Uterus (tissue), 2 donors: ENCODE data around the gene TRPT1.

Experiments used
- POLR2A ChIP-seq, 2 donors: fragments of 450-650 bp; IDR thresholded peaks; one replicate each; pipeline ENCODE4 v1.6.1; 2016; ENCODE audit warnings: antibody characterized with exemption in 2 of 2, mild to moderate bottlenecking in 1 of 2, moderate library complexity in 1 of 2
- TF ChIP-seq, protein P1 (sequence below), 4 experiments: fragments of 200-600 bp in 2 of 4; fragments of 450-650 bp in 2 of 4; sonication (generic) in 2 of 4; IDR thresholded peaks; one replicate each; pipeline ENCODE4 v1.5.1; 2016 to 2019; ENCODE audit warnings: antibody characterized with exemption in 4 of 4, mild to moderate bottlenecking in 2 of 4, moderate library complexity in 1 of 4

DNA sequence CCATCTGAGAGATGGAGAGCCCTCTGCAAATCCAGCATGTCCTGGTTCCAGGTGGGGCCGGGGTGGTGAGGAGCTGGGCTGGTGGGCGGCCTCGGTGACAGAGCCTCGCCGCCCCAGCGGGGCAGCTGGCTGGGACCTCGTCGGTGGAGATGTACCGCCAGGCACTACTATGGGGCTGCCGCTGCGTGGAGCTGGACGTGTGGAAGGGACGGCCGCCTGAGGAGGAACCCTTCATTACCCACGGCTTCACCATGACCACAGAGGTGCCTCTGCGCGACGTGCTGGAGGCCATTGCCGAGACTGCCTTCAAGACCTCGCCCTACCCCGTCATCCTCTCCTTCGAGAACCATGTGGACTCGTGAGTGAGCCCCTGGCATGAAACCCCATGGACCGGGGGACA, 32.4 kb upstream of the TRPT1 start:
- TF ChIP-seq, protein P1, sequence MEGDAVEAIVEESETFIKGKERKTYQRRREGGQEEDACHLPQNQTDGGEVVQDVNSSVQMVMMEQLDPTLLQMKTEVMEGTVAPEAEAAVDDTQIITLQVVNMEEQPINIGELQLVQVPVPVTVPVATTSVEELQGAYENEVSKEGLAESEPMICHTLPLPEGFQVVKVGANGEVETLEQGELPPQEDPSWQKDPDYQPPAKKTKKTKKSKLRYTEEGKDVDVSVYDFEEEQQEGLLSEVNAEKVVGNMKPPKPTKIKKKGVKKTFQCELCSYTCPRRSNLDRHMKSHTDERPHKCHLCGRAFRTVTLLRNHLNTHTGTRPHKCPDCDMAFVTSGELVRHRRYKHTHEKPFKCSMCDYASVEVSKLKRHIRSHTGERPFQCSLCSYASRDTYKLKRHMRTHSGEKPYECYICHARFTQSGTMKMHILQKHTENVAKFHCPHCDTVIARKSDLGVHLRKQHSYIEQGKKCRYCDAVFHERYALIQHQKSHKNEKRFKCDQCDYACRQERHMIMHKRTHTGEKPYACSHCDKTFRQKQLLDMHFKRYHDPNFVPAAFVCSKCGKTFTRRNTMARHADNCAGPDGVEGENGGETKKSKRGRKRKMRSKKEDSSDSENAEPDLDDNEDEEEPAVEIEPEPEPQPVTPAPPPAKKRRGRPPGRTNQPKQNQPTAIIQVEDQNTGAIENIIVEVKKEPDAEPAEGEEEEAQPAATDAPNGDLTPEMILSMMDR (IDR thresholded peaks at IDR 0.05) = no peak
- TF ChIP-seq POLR2A (IDR thresholded peaks at IDR 0.05) = no peak
